Measurements from ENCODE around the gene RNH1.

RNH1 gene

GRCh38 chr11:496834-497564, 10.0 kb downstream of the RNH1 start:
- DNase-seq (ENCODE audit: low read depth): no peak
- no peak for TF ChIP-seq CTCF (IDR thresholded peaks at IDR 0.05; ENCODE audit: low read length, missing control alignments)
- H3K4me3 ChIP-seq (replicated peaks; ENCODE audit: low read depth, low read length): no peak overlapping the region

GRCh38 chr11:495537-495931, 11.5 kb downstream of the RNH1 start:
- H3K4me3 ChIP-seq (replicated peaks; ENCODE audit: low read depth, low read length): no peak overlapping the region
- TF ChIP-seq CTCF (IDR thresholded peaks at IDR 0.05; ENCODE audit: low read length, missing control alignments): no peak
- DNase-seq (ENCODE audit: low read depth): no peak

- no peak overlapping the region for H3K4me3 ChIP-seq (replicated peaks; ENCODE audit: low read depth, low read length)
- no peak for TF ChIP-seq CTCF (IDR thresholded peaks at IDR 0.05; ENCODE audit: low read length, missing control alignments)
- no peak for DNase-seq (ENCODE audit: low read depth)
Measured at GRCh38 chr11:494761-495536, 12.1 kb downstream of the RNH1 start.

GRCh38 chr11:492427-493226, 14.4 kb downstream of the RNH1 start:
- DNase-seq (ENCODE audit: low read depth): no peak
- no peak for TF ChIP-seq CTCF (IDR thresholded peaks at IDR 0.05; ENCODE audit: low read length, missing control alignments)
- H3K4me3 ChIP-seq (replicated peaks; ENCODE audit: low read depth, low read length): no peak overlapping the region

- no peak overlapping the region for H3K4me3 ChIP-seq (replicated peaks; ENCODE audit: low read depth, low read length)
- no peak for DNase-seq (ENCODE audit: low read depth)
- no peak for TF ChIP-seq CTCF (IDR thresholded peaks at IDR 0.05; ENCODE audit: low read length, missing control alignments)
Measured at GRCh38 chr11:491358-491757, 15.7 kb downstream of the RNH1 start.

GRCh38 chr11:490930-491260, 16.1 kb downstream of the RNH1 start:
- TF ChIP-seq CTCF (IDR thresholded peaks at IDR 0.05; ENCODE audit: low read length, missing control alignments): no peak
- no peak for DNase-seq (ENCODE audit: low read depth)

More at GRCh38 chr11:490930-491260, 16.1 kb downstream of the RNH1 start:
- H3K4me3 ChIP-seq (replicated peaks; ENCODE audit: low read depth, low read length): no peak overlapping the region

Data from fibroblast of pulmonary artery (primary cell).